Measurements from ENCODE around the gene DNPH1.

GRCh38 chr6:43277643-43278523 lies 48.6 kb upstream of the DNPH1 start:
- TF ChIP-seq, protein P1, sequence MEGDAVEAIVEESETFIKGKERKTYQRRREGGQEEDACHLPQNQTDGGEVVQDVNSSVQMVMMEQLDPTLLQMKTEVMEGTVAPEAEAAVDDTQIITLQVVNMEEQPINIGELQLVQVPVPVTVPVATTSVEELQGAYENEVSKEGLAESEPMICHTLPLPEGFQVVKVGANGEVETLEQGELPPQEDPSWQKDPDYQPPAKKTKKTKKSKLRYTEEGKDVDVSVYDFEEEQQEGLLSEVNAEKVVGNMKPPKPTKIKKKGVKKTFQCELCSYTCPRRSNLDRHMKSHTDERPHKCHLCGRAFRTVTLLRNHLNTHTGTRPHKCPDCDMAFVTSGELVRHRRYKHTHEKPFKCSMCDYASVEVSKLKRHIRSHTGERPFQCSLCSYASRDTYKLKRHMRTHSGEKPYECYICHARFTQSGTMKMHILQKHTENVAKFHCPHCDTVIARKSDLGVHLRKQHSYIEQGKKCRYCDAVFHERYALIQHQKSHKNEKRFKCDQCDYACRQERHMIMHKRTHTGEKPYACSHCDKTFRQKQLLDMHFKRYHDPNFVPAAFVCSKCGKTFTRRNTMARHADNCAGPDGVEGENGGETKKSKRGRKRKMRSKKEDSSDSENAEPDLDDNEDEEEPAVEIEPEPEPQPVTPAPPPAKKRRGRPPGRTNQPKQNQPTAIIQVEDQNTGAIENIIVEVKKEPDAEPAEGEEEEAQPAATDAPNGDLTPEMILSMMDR (IDR thresholded peaks at IDR 0.05): no peak
- TF ChIP-seq POLR2A (IDR thresholded peaks at IDR 0.05) (no peak), EP300 (IDR thresholded peaks at IDR 0.05) (no peak), POLR2AphosphoS5 (IDR thresholded peaks at IDR 0.05) (no peak)
